Measurements from ENCODE around the gene COQ8B. TPM values are rescaled to one million over a fixed set of nuclear protein-coding genes. Genes with fewer than 3 reads are reported as not detected.
A peak's percentile ranks its signal among the peaks of the same experiment; 100 is the strongest.

Gene COQ8B
- total RNA-seq, 1 donor from 2014 or later, result 33.5 TPM

- peak; percentile 96 for DNase-seq (ENCODE audit: low spot score)
- intact Hi-C loops (cut with micrococcal nuclease), result loop anchor here (1.0 to 10.0 kb wide), 6 partner anchors 27 to 306 kb away; partner anchors contain the start of genes COQ8B, RAB4B and SERTAD3
- Mint-ChIP-seq H3K4me3 (ENCODE audit: low read depth) (peak within 1 kb of the TSS; percentile 96), H3K9me3 (no peaks in the 10 kb centered on the region), H3K27ac (peak within 1 kb of the TSS; percentile 97), H3K36me3 (ENCODE audit: low read depth) (peaks cover 41% of the 10 kb centered on the region), H3K27me3 (ENCODE audit: low read depth) (no peaks in the 10 kb centered on the region), H3K4me1 (ENCODE audit: low read depth) (peaks cover 34% of the 10 kb centered on the region)
Observed at GRCh38 chr19:40750874-40751537, 34.3 kb upstream of the COQ8B start, which contains the start of gene SNRPA. TSS of gene SNRPA (plus strand) at chr19:40751203. CDS start at chr19:40751409, 206 bp downstream.

GRCh38 chr19:40750058-40750873 lies 33.6 kb upstream of the COQ8B start, which contains the start of gene ACTMAP:
TSS of gene ACTMAP (minus strand) at chr19:40750477. CDS start at chr19:40749803, 674 bp downstream.
- intact Hi-C loops (cut with micrococcal nuclease), result loop anchor here (1.0 to 10.0 kb wide), 4 partner anchors 28 to 305 kb away; partner anchors contain the start of genes RAB4B and SERTAD3
- Mint-ChIP-seq H3K27ac (peak within 1 kb of the TSS; percentile 97), H3K36me3 (ENCODE audit: low read depth) (peaks cover 33% of the 10 kb centered on the region), H3K27me3 (ENCODE audit: low read depth) (no peaks in the 10 kb centered on the region), H3K4me1 (ENCODE audit: low read depth) (peaks cover 29% of the 10 kb centered on the region), H3K4me3 (ENCODE audit: low read depth) (peak within 1 kb of the TSS; percentile 96), H3K9me3 (no peaks in the 10 kb centered on the region)
- DNase-seq (ENCODE audit: low spot score), result peak; percentile 100

- no peak overlapping the region for H3K4me3 Mint-ChIP-seq (ENCODE audit: low read depth)
- peaks cover 17% of the 10 kb centered on the region for H3K4me1 Mint-ChIP-seq (ENCODE audit: low read depth)
- no peak for DNase-seq (ENCODE audit: low spot score)
- no peak overlapping the region for H3K27ac Mint-ChIP-seq
- peaks cover 15% of the 10 kb centered on the region for H3K36me3 Mint-ChIP-seq (ENCODE audit: low read depth)
- no peaks in the 10 kb centered on the region for H3K9me3 Mint-ChIP-seq
- no peaks in the 10 kb centered on the region for H3K27me3 Mint-ChIP-seq (ENCODE audit: low read depth)
- intact Hi-C loops (cut with micrococcal nuclease), result no loop called here
Observed at GRCh38 chr19:40747536-40747935, 30.9 kb upstream of the COQ8B start.

- intact Hi-C loops (cut with micrococcal nuclease), result no loop called here
- Mint-ChIP-seq H3K9me3 (no peaks in the 10 kb centered on the region), H3K27ac (no peak overlapping the region), H3K36me3 (ENCODE audit: low read depth) (no peaks in the 10 kb centered on the region), H3K4me1 (ENCODE audit: low read depth) (peaks cover 16% of the 10 kb centered on the region), H3K27me3 (ENCODE audit: low read depth) (no peaks in the 10 kb centered on the region), H3K4me3 (ENCODE audit: low read depth) (no peak overlapping the region)
- no peak for DNase-seq (ENCODE audit: low spot score)
Observed at GRCh38 chr19:40745402-40745780, 28.7 kb upstream of the COQ8B start.

- no peak overlapping the region for H3K27ac Mint-ChIP-seq
- H3K27me3 Mint-ChIP-seq (ENCODE audit: low read depth), result no peaks in the 10 kb centered on the region
- H3K4me1 Mint-ChIP-seq (ENCODE audit: low read depth), result peaks cover 11% of the 10 kb centered on the region
- no peak for DNase-seq (ENCODE audit: low spot score)
- no peak overlapping the region for H3K4me3 Mint-ChIP-seq (ENCODE audit: low read depth)
- intact Hi-C loops (cut with micrococcal nuclease), result no loop called here
- H3K36me3 Mint-ChIP-seq (ENCODE audit: low read depth), result no peaks in the 10 kb centered on the region
- no peaks in the 10 kb centered on the region for H3K9me3 Mint-ChIP-seq
Observed at GRCh38 chr19:40744554-40745401, 28.1 kb upstream of the COQ8B start.

- Mint-ChIP-seq H3K4me3 (ENCODE audit: low read depth) (no peak overlapping the region), H3K36me3 (ENCODE audit: low read depth) (peaks cover 5% of the 10 kb centered on the region), H3K27me3 (ENCODE audit: low read depth) (no peaks in the 10 kb centered on the region), H3K9me3 (no peaks in the 10 kb centered on the region), H3K27ac (no peak overlapping the region), H3K4me1 (ENCODE audit: low read depth) (peaks cover 5% of the 10 kb centered on the region)
- no peak for DNase-seq (ENCODE audit: low spot score)
- intact Hi-C loops (cut with micrococcal nuclease), result no loop called here
Observed at GRCh38 chr19:40743926-40744325, 27.2 kb upstream of the COQ8B start.

GRCh38 chr19:40742886-40743285 lies 26.2 kb upstream of the COQ8B start:
- DNase-seq (ENCODE audit: low spot score), result no peak
- no peak overlapping the region for H3K27ac Mint-ChIP-seq
- no peak overlapping the region for H3K4me3 Mint-ChIP-seq (ENCODE audit: low read depth)
- peaks cover 8% of the 10 kb centered on the region for H3K36me3 Mint-ChIP-seq (ENCODE audit: low read depth)
- H3K4me1 Mint-ChIP-seq (ENCODE audit: low read depth), result peaks cover 3% of the 10 kb centered on the region
- H3K27me3 Mint-ChIP-seq (ENCODE audit: low read depth), result no peaks in the 10 kb centered on the region
- intact Hi-C loops (cut with micrococcal nuclease), result no loop called here
- no peaks in the 10 kb centered on the region for H3K9me3 Mint-ChIP-seq

GRCh38 chr19:40742477-40742876 lies 25.8 kb upstream of the COQ8B start:
- Mint-ChIP-seq H3K36me3 (ENCODE audit: low read depth) (peaks cover 11% of the 10 kb centered on the region), H3K4me3 (ENCODE audit: low read depth) (no peak overlapping the region), H3K27ac (no peak overlapping the region), H3K9me3 (no peaks in the 10 kb centered on the region), H3K4me1 (ENCODE audit: low read depth) (peaks cover 3% of the 10 kb centered on the region), H3K27me3 (ENCODE audit: low read depth) (no peaks in the 10 kb centered on the region)
- DNase-seq (ENCODE audit: low spot score), result no peak
- intact Hi-C loops (cut with micrococcal nuclease), result no loop called here

GRCh38 chr19:40741527-40742390 lies 25.1 kb upstream of the COQ8B start:
- Mint-ChIP-seq H3K4me1 (ENCODE audit: low read depth) (peaks cover 3% of the 10 kb centered on the region), H3K36me3 (ENCODE audit: low read depth) (peaks cover 18% of the 10 kb centered on the region), H3K27ac (no peak overlapping the region), H3K4me3 (ENCODE audit: low read depth) (no peak overlapping the region), H3K27me3 (ENCODE audit: low read depth) (no peaks in the 10 kb centered on the region), H3K9me3 (no peaks in the 10 kb centered on the region)
- intact Hi-C loops (cut with micrococcal nuclease), result no loop called here
- no peak for DNase-seq (ENCODE audit: low spot score)

GRCh38 chr19:40740747-40741146 lies 24.1 kb upstream of the COQ8B start:
- Mint-ChIP-seq H3K4me1 (ENCODE audit: low read depth) (peaks cover 3% of the 10 kb centered on the region), H3K27ac (no peak overlapping the region), H3K27me3 (ENCODE audit: low read depth) (no peaks in the 10 kb centered on the region), H3K4me3 (ENCODE audit: low read depth) (no peak overlapping the region), H3K9me3 (no peaks in the 10 kb centered on the region), H3K36me3 (ENCODE audit: low read depth) (peaks cover 19% of the 10 kb centered on the region)
- intact Hi-C loops (cut with micrococcal nuclease), result no loop called here
- no peak for DNase-seq (ENCODE audit: low spot score)

GRCh38 chr19:40739871-40740703 lies 23.4 kb upstream of the COQ8B start:
- H3K27ac Mint-ChIP-seq, result no peak overlapping the region

More at GRCh38 chr19:40739871-40740703, 23.4 kb upstream of the COQ8B start:
- Mint-ChIP-seq H3K4me3 (ENCODE audit: low read depth) (no peak overlapping the region), H3K4me1 (ENCODE audit: low read depth) (peaks cover 3% of the 10 kb centered on the region), H3K9me3 (no peaks in the 10 kb centered on the region), H3K36me3 (ENCODE audit: low read depth) (peaks cover 26% of the 10 kb centered on the region), H3K27me3 (ENCODE audit: low read depth) (no peaks in the 10 kb centered on the region)
- DNase-seq (ENCODE audit: low spot score), result no peak
- intact Hi-C loops (cut with micrococcal nuclease), result no loop called here
